Measurements from ENCODE around the gene ZNF608. TPM values are rescaled to one million over a fixed set of nuclear protein-coding genes. Genes with fewer than 3 reads are reported as not detected.
A peak's percentile ranks its signal among the peaks of the same experiment; 100 is the strongest.

Gene ZNF608
- total RNA-seq, 3 donors from 2014 or later = 15.7 to 82.1 (median 58.7) TPM

- Histone ChIP-seq H3K27me3 (no peaks in the 10 kb centered on the region), H3K4me1 (peaks cover 0 to 19% of the 10 kb centered on the region in 2 donors), H3K36me3 (no peaks in the 10 kb centered on the region), H3K9me3 (no peaks in the 10 kb centered on the region), H3K27ac (no peak overlapping the region), H3K4me3 (no peak overlapping the region)
- intact Hi-C loops (cut with DNase I; ENCODE audit: low total_unique reads) = no loop called here
- no peak for TF ChIP-seq POLR2AphosphoS5 (IDR thresholded peaks at IDR 0.05)
- TF ChIP-seq POLR2A (IDR thresholded peaks at IDR 0.05) = no peak
- TF ChIP-seq CTCF (IDR thresholded peaks at IDR 0.05) = no peak
- DNase-seq (ENCODE audit: low spot score in 2 of 2) = no peak
These were observed 44.5 kb downstream of the ZNF608 start for GRCh38 chr5:124701873-124702425.

DNA sequence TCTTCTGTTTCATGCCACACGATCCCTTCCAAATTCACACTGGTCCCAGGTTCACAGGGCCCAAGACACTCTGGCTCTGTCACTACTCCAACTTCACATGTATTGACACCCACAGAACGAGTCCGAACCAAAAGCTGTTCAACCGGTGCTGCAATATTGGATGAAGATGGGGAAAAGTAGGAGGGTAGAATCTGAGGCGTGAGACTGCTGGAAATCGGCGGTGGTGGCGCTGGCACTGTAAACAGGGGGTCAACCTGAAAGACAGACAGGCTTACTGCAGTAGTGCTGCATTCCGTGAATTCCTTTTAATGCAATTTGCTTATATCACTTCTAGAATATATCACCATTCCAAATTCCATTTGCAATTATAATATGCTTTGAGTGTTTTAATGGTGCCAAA is 45.4 kb downstream of the ZNF608 start:
- Histone ChIP-seq H3K4me1 (peaks cover 0 to 19% of the 10 kb centered on the region in 2 donors), H3K27me3 (no peaks in the 10 kb centered on the region), H3K27ac (peak overlapping the region in 1 of 2 donors; percentile 63), H3K4me3 (no peak overlapping the region), H3K9me3 (no peaks in the 10 kb centered on the region), H3K36me3 (no peaks in the 10 kb centered on the region)
- intact Hi-C loops (cut with DNase I; ENCODE audit: low total_unique reads) = no loop called here
- DNase-seq (ENCODE audit: low spot score in 2 of 2) = peak in 1 of 2 donors; percentile 27
- TF ChIP-seq CTCF (IDR thresholded peaks at IDR 0.05) = no peak
- TF ChIP-seq POLR2AphosphoS5 (IDR thresholded peaks at IDR 0.05) = no peak
- no peak for TF ChIP-seq POLR2A (IDR thresholded peaks at IDR 0.05)

DNA sequence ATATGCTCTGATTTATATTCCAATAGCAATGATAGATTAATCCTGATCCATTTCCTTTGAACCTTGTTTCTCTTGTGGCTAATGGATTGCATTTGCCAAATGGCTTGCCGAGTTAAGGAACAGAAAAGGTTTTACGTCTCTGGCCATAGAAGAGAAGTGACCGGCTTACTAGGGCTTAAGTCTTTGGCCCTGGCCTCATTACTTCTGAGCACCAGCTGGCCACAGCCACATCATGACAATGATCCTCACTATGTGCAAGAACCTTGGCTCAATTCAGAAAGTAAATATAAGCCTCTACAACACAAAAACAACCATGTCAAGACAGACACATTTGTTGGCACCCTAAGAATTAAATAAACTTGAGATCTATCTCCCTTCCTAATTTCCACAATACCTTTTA is 46.1 kb downstream of the ZNF608 start:
- Histone ChIP-seq H3K4me1 (peaks cover 0 to 19% of the 10 kb centered on the region in 2 donors), H3K27me3 (no peaks in the 10 kb centered on the region), H3K36me3 (no peaks in the 10 kb centered on the region), H3K9me3 (no peaks in the 10 kb centered on the region), H3K4me3 (no peak overlapping the region), H3K27ac (peak overlapping the region in 1 of 2 donors; percentile 63)
- no peak for TF ChIP-seq POLR2A (IDR thresholded peaks at IDR 0.05)
- TF ChIP-seq POLR2AphosphoS5 (IDR thresholded peaks at IDR 0.05) = no peak
- no peak for TF ChIP-seq CTCF (IDR thresholded peaks at IDR 0.05)
- DNase-seq (ENCODE audit: low spot score in 2 of 2) = no peak
- intact Hi-C loops (cut with DNase I; ENCODE audit: low total_unique reads) = no loop called here

DNA sequence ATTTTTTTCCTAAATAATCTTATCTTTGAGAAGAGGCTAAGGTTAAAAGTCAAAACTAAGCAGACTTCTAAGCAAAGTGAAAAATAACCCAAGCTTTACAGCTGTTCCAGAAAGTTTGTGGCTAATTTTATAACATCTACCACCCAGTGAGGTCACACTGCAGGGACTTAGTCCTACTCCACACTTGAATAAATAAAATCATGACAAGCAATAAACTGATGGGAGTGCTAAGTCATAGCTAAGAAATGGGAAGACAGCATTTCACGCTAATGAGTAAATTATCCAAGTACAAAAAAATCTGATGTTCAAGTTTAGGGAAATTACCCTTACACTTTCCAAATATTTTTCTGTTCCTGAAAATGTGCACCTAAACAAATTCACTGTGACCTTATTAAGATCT is 47.7 kb downstream of the ZNF608 start:
- H3K36me3 ChIP-seq = no peaks in the 10 kb centered on the region
- peak overlapping the region; percentile 48 to 63 for H3K27ac ChIP-seq
- TF ChIP-seq POLR2A (IDR thresholded peaks at IDR 0.05) = no peak
- TF ChIP-seq CTCF (IDR thresholded peaks at IDR 0.05) = no peak
- TF ChIP-seq POLR2AphosphoS5 (IDR thresholded peaks at IDR 0.05) = no peak
- intact Hi-C loops (cut with DNase I; ENCODE audit: low total_unique reads) = no loop called here
- no peak overlapping the region for H3K4me3 ChIP-seq
- no peaks in the 10 kb centered on the region for H3K27me3 ChIP-seq
- H3K9me3 ChIP-seq = no peaks in the 10 kb centered on the region
- no peak for DNase-seq (ENCODE audit: low spot score in 2 of 2)
- peaks cover 0 to 19% of the 10 kb centered on the region in 2 donors for H3K4me1 ChIP-seq

DNA sequence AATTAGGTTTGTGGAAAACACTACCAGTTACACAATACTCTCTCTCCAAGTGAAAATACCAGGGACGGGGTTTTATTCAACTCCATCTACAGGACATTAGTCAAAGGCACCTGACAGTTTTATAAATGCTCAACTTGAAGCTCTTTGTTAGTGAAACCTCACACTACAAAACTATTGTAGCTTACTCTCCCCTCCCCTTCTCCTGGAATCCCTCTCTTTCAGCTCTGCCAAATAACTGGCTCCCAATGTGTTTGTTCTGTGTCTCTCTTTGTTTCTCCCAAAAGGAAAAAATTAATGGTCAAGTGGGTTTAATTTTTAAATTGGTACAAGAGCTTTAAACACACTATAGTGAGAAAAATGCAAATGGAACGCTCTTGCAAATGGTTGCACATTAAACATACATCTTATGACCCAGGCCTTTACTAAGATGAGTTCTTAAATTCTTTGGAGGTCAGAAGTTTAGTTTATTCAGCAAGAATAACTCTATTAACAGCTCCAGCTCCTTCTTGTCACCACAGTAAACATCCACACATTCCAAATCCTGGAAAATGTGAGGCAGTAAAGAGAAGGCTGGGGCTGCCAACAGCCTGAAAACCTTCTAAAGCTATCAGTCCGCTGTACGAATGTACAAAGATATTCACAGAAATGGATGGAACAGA is 48.4 kb downstream of the ZNF608 start:
- intact Hi-C loops (cut with DNase I; ENCODE audit: low total_unique reads) = no loop called here
- Histone ChIP-seq H3K4me3 (no peak overlapping the region), H3K27ac (peak overlapping the region; percentile 48 to 63), H3K9me3 (no peaks in the 10 kb centered on the region), H3K4me1 (peaks cover 0 to 19% of the 10 kb centered on the region in 2 donors), H3K36me3 (no peaks in the 10 kb centered on the region), H3K27me3 (no peaks in the 10 kb centered on the region)
- DNase-seq (ENCODE audit: low spot score in 2 of 2) = no peak
- TF ChIP-seq CTCF (IDR thresholded peaks at IDR 0.05) = no peak
- TF ChIP-seq POLR2A (IDR thresholded peaks at IDR 0.05) = no peak
- no peak for TF ChIP-seq POLR2AphosphoS5 (IDR thresholded peaks at IDR 0.05)
